ENCODE measurements around the gene KIRREL3.

Gene KIRREL3

DNA sequence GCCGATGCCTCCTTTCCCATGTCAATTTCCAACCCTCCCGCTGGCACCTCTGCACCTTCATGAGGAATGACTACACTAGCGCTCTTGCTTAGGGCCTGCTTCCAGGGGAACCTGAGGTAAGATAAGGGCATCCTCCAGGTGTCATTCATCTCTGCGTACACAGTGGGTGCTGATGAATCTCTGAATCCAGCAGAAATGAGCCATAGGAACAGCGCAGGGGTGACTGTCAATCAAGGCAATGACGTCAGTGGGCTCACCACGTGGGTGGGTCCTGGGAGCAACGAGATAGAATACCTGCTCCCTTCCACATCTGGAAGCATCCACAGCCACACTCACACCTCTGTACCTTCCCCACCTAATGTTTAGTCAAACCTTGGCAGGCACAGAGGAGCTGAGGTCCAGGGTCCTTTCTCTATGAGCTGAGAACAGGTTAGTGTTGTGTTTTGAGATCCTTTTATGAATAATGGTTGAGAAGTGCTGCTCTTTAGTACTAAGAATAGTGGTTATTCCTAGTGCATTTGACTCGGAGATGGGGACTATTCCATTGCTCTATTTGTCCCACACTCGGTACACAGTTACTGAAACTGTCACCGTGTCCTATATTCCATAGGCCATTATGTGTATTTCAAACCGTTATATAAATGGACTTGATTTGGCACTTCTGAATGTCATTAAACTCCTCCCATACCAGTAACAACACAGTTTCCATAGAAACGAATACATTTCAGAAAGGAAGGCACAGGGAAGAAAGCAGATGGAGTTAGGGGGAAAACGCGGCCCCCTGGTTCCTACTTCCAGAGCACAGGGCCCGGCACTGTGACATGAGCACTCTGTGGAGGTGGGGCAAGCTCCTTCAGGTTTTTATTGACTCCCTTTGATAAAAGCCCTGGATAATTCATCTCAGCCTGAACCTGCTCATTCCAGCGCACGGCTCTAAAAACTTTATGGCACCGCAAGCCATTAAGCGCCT lies 451.7 kb downstream of the KIRREL3 start:
- no peak for DNase-seq

GRCh38 chr11:126547691-126548090 lies 452.9 kb downstream of the KIRREL3 start:
- DNase-seq = no peak

DNA sequence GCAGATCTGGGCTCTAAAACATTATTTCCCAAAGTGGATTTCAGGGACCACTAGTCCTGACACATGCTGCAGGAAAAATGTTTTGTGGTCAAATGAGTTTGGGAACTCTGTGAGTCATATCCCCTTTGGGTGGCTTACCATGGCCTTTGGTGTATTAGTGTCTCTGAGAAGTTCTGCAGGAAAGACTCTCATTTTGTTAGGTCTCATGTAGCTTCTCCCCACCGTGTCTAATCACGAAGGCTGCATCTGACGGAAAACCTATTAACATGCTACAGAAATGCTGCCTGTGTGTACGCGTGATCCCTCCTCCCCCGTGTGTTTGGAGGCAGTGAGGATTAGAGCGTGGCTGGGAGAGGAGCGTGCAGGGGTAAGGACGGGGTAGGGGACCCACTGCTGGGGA lies 453.4 kb downstream of the KIRREL3 start:
- DNase-seq = no peak

DNA sequence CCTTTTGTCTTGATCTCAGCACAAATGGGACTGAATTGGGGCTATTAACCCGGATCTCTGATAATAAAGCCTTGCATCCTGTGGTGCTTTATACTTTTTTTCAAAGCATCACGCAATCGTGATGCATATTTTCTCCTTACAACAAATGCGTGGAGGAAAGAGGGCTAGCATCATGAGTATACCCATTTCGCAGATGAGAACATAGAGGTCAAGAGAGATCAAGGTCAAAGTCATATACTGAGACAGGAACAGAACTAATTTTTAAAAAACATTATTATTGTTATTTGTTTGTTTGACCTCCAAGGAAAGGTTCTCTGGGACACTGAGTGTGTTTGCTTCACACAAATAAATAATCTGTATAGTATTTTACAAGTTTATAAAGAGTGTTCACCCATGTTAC lies 453.9 kb downstream of the KIRREL3 start:
- DNase-seq = no peak

DNA sequence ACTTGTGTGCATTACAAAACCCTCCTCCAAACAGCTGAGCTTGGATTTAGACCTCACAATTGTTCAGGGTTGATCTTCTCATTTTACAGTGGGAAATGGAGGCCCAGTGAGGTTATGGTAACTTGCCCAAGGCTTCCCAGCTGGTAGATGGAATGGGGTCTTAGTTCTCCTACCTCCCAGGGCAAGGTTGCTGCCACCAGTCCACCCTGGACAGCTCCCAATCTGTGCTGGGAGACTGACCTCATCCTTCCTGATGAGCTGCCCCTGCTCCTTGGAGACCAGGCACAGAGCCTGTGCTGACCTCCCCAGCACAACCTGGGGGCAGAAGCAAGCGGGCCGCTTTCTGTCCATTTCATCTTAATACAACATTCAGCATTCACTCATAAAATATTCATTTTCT lies 454.4 kb downstream of the KIRREL3 start:
- DNase-seq = no peak

DNA sequence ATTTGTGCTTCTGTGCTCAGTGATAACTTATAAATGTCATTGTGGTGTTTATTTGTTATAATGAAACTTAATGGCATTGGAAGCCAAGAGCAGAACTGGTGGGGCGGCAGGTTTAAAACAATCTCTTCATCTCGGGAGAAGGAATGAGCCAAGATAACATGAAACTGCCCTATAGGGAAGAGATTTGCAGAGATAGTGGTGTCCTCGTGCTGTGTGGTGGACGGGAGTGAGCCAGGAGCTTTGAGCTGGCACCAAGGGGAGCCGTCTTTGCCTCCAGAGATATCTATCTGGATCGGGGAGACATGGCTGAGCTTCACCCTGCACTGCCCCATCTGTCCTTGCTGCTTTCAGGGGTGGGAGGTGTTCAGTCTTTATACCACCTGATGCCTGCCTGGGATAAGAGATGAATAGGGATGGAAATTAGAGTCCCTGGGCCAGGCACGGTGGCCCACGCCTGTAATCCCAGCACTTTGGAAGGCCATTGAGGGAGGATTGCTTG lies 455.5 kb downstream of the KIRREL3 start:
- DNase-seq = no peak

GRCh38 chr11:126544108-126545056 lies 456.2 kb downstream of the KIRREL3 start:
- no peak for DNase-seq

DNA sequence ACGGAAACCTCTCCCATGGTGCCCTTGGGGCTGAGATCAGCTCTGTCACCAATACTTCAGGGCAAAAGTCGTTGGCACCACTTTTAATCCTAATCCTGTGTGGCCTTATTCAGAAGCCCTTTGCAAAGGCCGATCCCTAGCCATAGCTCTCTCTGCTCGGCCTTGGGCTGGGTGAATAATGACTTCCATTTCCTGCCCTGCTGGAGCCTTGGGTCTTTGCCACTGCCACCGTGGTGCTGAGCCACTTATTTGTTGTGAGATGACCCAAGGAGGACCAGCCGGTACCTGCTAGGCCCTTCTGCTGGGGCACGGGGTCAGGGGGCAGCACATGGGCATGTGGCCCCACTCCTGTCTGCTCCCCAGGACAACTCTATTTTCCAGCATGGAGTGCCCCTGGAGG lies 456.9 kb downstream of the KIRREL3 start:
- DNase-seq = no peak

- DNase-seq = no peak
Measured at GRCh38 chr11:126542334-126543015, 458.1 kb downstream of the KIRREL3 start.

- no peak for DNase-seq
Measured at GRCh38 chr11:126538071-126538470, 462.5 kb downstream of the KIRREL3 start.

- no peak for DNase-seq
Measured at GRCh38 chr11:126537492-126537891, 463.1 kb downstream of the KIRREL3 start.

DNA sequence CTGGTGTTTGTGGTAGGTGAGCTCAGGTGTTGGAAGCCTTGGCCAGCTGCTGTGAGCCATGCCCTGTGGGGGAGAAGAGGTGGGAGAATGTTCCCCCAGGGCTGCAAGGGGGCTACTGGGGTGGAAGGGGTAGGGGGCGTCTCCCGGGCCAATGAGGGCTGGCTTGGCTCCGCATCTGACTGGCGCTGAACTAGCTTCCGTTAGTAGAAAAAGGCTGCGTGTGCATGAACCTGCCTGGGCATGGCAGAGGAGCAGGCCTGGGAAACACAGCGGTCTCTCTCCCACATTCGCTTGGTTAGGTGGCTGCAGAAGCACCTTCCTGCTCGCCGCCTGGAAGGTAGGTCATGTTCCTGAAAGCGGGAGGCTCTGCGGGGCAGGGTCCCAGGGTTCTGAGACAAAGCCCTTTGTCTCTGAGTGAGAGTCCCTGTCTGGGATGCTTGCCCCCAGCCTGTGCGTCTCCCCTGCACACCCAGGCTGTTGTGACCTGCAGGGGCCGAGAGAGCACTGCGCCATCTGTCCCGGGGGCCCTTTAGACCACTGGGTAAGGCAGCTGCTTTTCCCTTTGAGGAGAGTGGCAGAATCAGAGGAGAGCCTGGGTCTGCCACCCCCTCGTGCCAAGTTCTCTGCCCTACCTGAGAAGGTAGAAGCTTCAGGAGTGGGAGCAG lies 466.3 kb downstream of the KIRREL3 start:
- DNase-seq = no peak

- DNase-seq = no peak
Measured at GRCh38 chr11:126533560-126533959, 467.0 kb downstream of the KIRREL3 start.

DNA sequence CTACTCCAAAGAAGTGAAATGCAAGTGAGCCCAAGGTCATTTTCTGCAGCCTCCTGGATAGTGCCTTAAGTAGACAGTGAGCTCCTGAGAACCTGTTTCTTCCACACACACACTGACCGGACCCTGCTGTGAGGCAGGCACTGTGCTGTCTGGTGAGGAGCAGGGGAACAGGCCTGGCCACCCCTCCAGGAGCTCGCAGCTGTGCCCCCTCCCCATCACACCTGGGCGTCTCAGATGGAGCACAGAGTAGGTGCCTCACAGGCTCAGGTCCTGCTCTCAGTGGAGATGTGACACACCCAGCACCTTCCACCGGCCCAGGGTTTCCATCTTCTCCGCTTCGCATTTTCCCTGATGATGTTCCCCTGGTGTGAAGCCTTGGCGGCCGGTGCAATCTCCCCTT lies 470.2 kb downstream of the KIRREL3 start:
- no peak for DNase-seq

- no peak for DNase-seq
Measured at GRCh38 chr11:126529037-126529436, 471.5 kb downstream of the KIRREL3 start.

GRCh38 chr11:126528075-126528474 lies 472.5 kb downstream of the KIRREL3 start:
- DNase-seq = no peak

GRCh38 chr11:126527651-126528050 lies 472.9 kb downstream of the KIRREL3 start:
- no peak for DNase-seq

DNA sequence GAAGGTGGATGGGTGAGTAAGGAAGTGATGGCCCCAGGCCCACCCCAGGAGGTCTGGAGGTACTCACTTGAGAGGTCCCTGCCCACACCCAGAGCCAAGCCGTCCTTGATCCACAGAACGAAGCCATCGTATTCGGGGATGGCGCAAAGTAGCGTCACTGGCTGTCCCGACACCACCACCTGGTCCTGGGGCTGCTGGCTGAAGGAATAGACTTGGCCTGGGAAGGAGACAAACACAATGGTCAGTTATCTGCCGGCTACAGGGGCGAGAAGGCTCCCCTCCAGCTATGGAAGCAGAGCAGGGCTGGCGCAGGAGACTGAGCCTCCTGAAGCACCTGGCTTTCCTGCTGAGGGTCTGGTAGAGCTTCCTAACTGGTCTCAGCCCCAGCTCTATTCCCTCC lies 474.1 kb downstream of the KIRREL3 start:
- DNase-seq = no peak

DNA sequence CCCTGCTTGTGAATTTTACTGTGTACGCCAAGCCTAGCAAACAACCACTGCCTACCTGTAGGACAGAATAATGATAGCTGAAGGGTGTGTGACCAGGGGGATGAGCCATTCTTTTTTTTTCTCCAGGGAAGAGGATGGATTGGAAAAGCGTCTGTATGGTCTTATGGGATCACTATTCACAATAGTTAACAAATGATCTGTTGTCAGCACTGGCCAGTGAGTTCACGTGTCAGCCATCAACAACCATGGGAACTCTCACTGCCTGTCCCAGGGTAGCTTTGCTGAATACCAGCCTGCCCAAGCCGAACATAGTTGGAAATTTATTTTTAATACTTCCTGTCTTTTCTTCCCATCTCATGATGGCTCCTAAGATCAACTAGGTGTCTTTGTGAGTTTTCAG lies 474.9 kb downstream of the KIRREL3 start:
- no peak for DNase-seq

DNA sequence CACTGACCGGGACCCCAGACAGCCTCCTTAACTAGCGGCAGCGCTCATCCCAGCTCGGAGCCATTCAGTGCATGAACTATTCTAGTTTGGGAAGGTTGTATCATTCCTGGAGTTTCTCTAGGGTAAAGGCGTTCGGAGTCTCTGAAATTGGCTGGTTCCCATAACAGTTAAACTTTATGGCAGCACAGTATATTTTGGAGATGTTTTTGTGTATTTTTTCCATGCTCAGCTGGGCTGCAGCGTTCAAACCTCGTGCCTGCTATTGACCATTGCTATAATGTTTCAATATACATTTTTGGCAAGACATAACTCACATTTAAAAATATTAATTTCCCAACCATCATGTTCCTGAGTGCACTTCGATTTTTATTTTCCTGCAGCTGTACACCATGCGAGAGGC lies 475.4 kb downstream of the KIRREL3 start:
- no peak for DNase-seq

GRCh38 chr11:126523441-126524205 lies 476.9 kb downstream of the KIRREL3 start:
- no peak for DNase-seq
